SU-DHL-6 (cell line): ENCODE measurements around the gene GRID1.

Experiments
- H2AFZ ChIP-seq: fragments of 200-600 bp; sonication (generic); 2 replicates; pipeline ENCODE4 v1.6.1; 2014; ENCODE audit warnings: low read depth, mild to moderate bottlenecking, moderate library complexity, mixed read lengths, antibody characterized with exemption, low read length; ENCODE audit not compliant: severe bottlenecking
- H3F3A ChIP-seq: fragments of 200-600 bp; shearing (Covaris generic); 2 replicates; pipeline ENCODE4 v1.6.0; 2016; ENCODE audit warnings: antibody characterized with exemption, mild to moderate bottlenecking; ENCODE audit not compliant: insufficient read depth
- H3K27ac ChIP-seq: fragments of 200-600 bp; sonication (generic); 2 replicates; pipeline ENCODE4 v1.5.1; 2016; ENCODE audit warnings: low read depth, mild to moderate bottlenecking, low read length, moderate library complexity, mixed read lengths
- H3K27me3 ChIP-seq: fragments of 200-600 bp; sonication (generic), shearing (Covaris generic); 2 replicates; pipeline ENCODE4 v1.6.0; 2014; ENCODE audit warnings: mild to moderate bottlenecking, low read length
- H3K36me3 ChIP-seq: fragments of 200-600 bp; sonication (generic); 2 replicates; pipeline ENCODE4 v1.6.1; 2014; ENCODE audit warnings: mild to moderate bottlenecking, low read length, mixed read lengths
- H3K4me2 ChIP-seq: fragments of 300-600, 200-600 bp; shearing (Covaris generic), sonication (generic); 2 replicates; pipeline ENCODE4 v1.6.0; 2014; ENCODE audit warnings: low read length, low read depth, mild to moderate bottlenecking; ENCODE audit not compliant: poor library complexity, severe bottlenecking
- H3K4me3 ChIP-seq: fragments of 200-600 bp; sonication (generic); 2 replicates; pipeline ENCODE4 v1.5.1; 2014; ENCODE audit warnings: antibody characterized with exemption, low read length, mild to moderate bottlenecking, mixed read lengths; ENCODE audit not compliant: insufficient read depth, poor library complexity, severe bottlenecking
- H3K79me2 ChIP-seq: fragments of 200-600 bp; sonication (generic); 2 replicates; pipeline ENCODE4 v1.6.1; 2014; ENCODE audit warnings: mild to moderate bottlenecking, low read length, moderate library complexity; ENCODE audit not compliant: insufficient read depth
- H3K9ac ChIP-seq: fragments of 200-600 bp; sonication (generic); 2 replicates; pipeline ENCODE4 v1.7.0; 2014; ENCODE audit warnings: mild to moderate bottlenecking, low read length
- H3K9me2 ChIP-seq: fragments of 200-600 bp; sonication (generic); replicated peaks from 2 replicates; pipeline ENCODE4 v1.6.1; 2014; ENCODE audit warnings: low read length; ENCODE audit not compliant: insufficient read depth
- H3K9me3 ChIP-seq: fragments of 200-600 bp; sonication (generic); 2 replicates; pipeline ENCODE4 v1.6.1; 2014; ENCODE audit warnings: low read length, mixed read lengths; ENCODE audit not compliant: insufficient read depth
- H4K20me1 ChIP-seq: fragments of 200-600 bp; sonication (generic); 2 replicates; pipeline ENCODE4 v1.6.1; 2014; ENCODE audit warnings: low read depth, mild to moderate bottlenecking, antibody characterized with exemption, low read length, moderate library complexity, mixed read lengths
- CTCF ChIP-seq: fragments of 200-600 bp; sonication (generic); IDR thresholded peaks from one replicate; pipeline ENCODE4 v1.5.1; 2017; ENCODE audit warnings: antibody characterized with exemption, mild to moderate bottlenecking, low read length, moderate library complexity; ENCODE audit not compliant: insufficient read depth, poor library complexity, severe bottlenecking
- EZH2phosphoT487 ChIP-seq: fragments of 200-600 bp; sonication (generic), shearing (Covaris generic); conservative IDR thresholded peaks from 2 replicates; pipeline ENCODE4 v1.6.1; 2018; ENCODE audit warnings: mild to moderate bottlenecking, antibody characterized with exemption, low read length, moderate library complexity, mixed read lengths

Gene GRID1

GRCh38 chr10:86064931-86065662, 301.5 kb downstream of the GRID1 start:
- no peaks in the 10 kb centered on the region for H3K27me3 ChIP-seq

GRCh38 chr10:86064219-86064618, 302.4 kb downstream of the GRID1 start:
- Histone ChIP-seq H3K27me3 (no peaks in the 10 kb centered on the region), H3K4me3 (no peak overlapping the region), H2AFZ (no peak overlapping the region), H3F3A (no peaks in the 10 kb centered on the region), H3K4me2 (no peak overlapping the region), H3K27ac (no peak overlapping the region), H3K36me3 (no peaks in the 10 kb centered on the region), H3K9ac (no peak overlapping the region), H3K9me3 (no peaks in the 10 kb centered on the region), H3K9me2 (no peaks in the 10 kb centered on the region), H4K20me1 (no peaks in the 10 kb centered on the region), H3K79me2 (no peaks in the 10 kb centered on the region)
- TF ChIP-seq EZH2phosphoT487 (no peak), CTCF (no peak)

More at GRCh38 chr10:86064931-86065662, 301.5 kb downstream of the GRID1 start:
- Histone ChIP-seq H3K79me2 (no peaks in the 10 kb centered on the region), H3K9ac (no peak overlapping the region), H3K36me3 (no peaks in the 10 kb centered on the region), H3K9me3 (no peaks in the 10 kb centered on the region), H3K4me2 (no peak overlapping the region), H3K4me3 (no peak overlapping the region), H2AFZ (no peak overlapping the region), H4K20me1 (no peaks in the 10 kb centered on the region), H3F3A (no peaks in the 10 kb centered on the region), H3K27ac (no peak overlapping the region), H3K9me2 (no peaks in the 10 kb centered on the region)
- TF ChIP-seq CTCF = no peak
- TF ChIP-seq EZH2phosphoT487 = no peak

- no peak overlapping the region for H3K4me2 ChIP-seq
- no peak overlapping the region for H3K27ac ChIP-seq
- H3K9me2 ChIP-seq = no peaks in the 10 kb centered on the region
- no peaks in the 10 kb centered on the region for H3K27me3 ChIP-seq
- no peaks in the 10 kb centered on the region for H3K36me3 ChIP-seq
- TF ChIP-seq EZH2phosphoT487 (no peak), CTCF (no peak)
- H3F3A ChIP-seq = no peaks in the 10 kb centered on the region
- no peak overlapping the region for H3K9ac ChIP-seq
- H2AFZ ChIP-seq = no peak overlapping the region
- H3K79me2 ChIP-seq = no peaks in the 10 kb centered on the region
- no peaks in the 10 kb centered on the region for H4K20me1 ChIP-seq
- H3K4me3 ChIP-seq = no peak overlapping the region
- H3K9me3 ChIP-seq = no peaks in the 10 kb centered on the region
These were observed 303.3 kb downstream of the GRID1 start for GRCh38 chr10:86063341-86063740.
